HepG2 (cell line): ENCODE data around the gene TCF25. TPM values are rescaled to one million over a fixed set of nuclear protein-coding genes. Genes with fewer than 3 reads are reported as not detected.

Experiments
- ARID3A ChIP-seq: IDR thresholded peaks from 2 replicates; pipeline ENCODE4 v1.6.1; 2012; ENCODE audit warnings: low read depth, low read length, improper control_type of control experiment
- ARNTL ChIP-seq: sonication (generic); formaldehyde crosslinking; IDR thresholded peaks from 2 replicates; pipeline ENCODE4 v1.4.0; 2020; ENCODE audit warnings: mild to moderate bottlenecking, missing genetic modification reagents
- SP2 ChIP-seq: sonication (generic); formaldehyde crosslinking; IDR thresholded peaks from 2 replicates; pipeline ENCODE4 v1.5.1; 2020; ENCODE audit warnings: mild to moderate bottlenecking, missing genetic modification reagents
- SRY ChIP-seq: sonication (generic); formaldehyde crosslinking; IDR thresholded peaks from 2 replicates; pipeline ENCODE4 v1.8.0; 2022; ENCODE audit warnings: mild to moderate bottlenecking, missing genetic modification reagents
- ZBTB44 ChIP-seq: sonication (generic); formaldehyde crosslinking; IDR thresholded peaks from 2 replicates; pipeline ENCODE4 v1.4.0; 2020; ENCODE audit warnings: missing genetic modification reagents
- ZNF318 ChIP-seq: sonication (generic); formaldehyde crosslinking; IDR thresholded peaks from 2 replicates; pipeline ENCODE4 v1.4.0; 2020; ENCODE audit warnings: mild to moderate bottlenecking, missing genetic modification reagents
- ZNF33A ChIP-seq: sonication (generic); formaldehyde crosslinking; IDR thresholded peaks from 2 replicates; pipeline ENCODE4 v1.5.1; 2020; ENCODE audit warnings: missing genetic modification reagents, mild to moderate bottlenecking, moderate library complexity, borderline replicate concordance
- polyA plus RNA-seq, 8 experiments: library from polyadenylated mRNA; depleted of rRNA in 3 of 8; stranded (reverse) in 7 of 8; unstranded in 1 of 8; fragments of >200 nt; fragmentation: Illumina TruSeq in 4 of 8; extraction: Trizol in 4 of 8; gene quantifications; 2 replicates each; pipeline versions ENCODE4 v1.2.1 to v1.2.3, GENCODE V29; 2011 to 2016; ENCODE audit warnings: low read depth in 4 of 8, missing spikeins in 1 of 8, mixed read lengths in 1 of 8; ENCODE audit not compliant: insufficient read depth in 1 of 8
- total RNA-seq, 5 experiments: library from RNA; depleted of rRNA; stranded (reverse); fragments of >200 nt; fragmentation: Illumina TruSeq; extraction: Trizol; gene quantifications; 2 replicates each; pipeline ENCODE4 v1.2.3, GENCODE V29; 2016; ENCODE audit warnings: low read depth in 1 of 5
- TF ChIP-seq, protein P1 (sequence below): sonication (generic); formaldehyde crosslinking; IDR thresholded peaks from 2 replicates; pipeline ENCODE4 v1.5.0; 2020; ENCODE audit warnings: missing genetic modification reagents, mild to moderate bottlenecking, borderline replicate concordance
- TF ChIP-seq, protein P2 (sequence below): sonication (generic); formaldehyde crosslinking; IDR thresholded peaks from 2 replicates; pipeline ENCODE4 v1.4.0; 2020; ENCODE audit warnings: missing genetic modification reagents, mild to moderate bottlenecking, borderline replicate concordance

Gene TCF25
- total and polyA plus RNA-seq, 2 of the 13 experiments (the other 11 are each of a cell fraction or from before 2014, with no cell fraction given): 138 to 206 TPM

GRCh38 chr16:89918453-89919347 is 45.3 kb downstream of the TCF25 start, which contains the start of gene MC1R (continued):
- no peak for TF ChIP-seq ZNF318 (CRISPR knock-in tag)
- TF ChIP-seq SP2 (CRISPR knock-in tag): 0 out of 2 replicates have a peak, but pooled peaks have one; percentile 14
- TF ChIP-seq, protein P1, sequence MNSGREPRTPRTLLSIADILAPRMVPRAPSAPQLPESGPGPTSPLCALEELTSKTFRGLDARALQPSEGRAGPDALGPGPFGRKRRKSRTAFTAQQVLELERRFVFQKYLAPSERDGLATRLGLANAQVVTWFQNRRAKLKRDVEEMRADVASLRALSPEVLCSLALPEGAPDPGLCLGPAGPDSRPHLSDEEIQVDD (CRISPR knock-in tag): 0 out of 2 replicates have a peak, but pooled peaks have one; percentile 54
- no peak for TF ChIP-seq ARID3A
- 0 out of 2 replicates have a peak, but pooled peaks have one; percentile 6 for TF ChIP-seq ARNTL (CRISPR knock-in tag)
- no peak for TF ChIP-seq ZNF33A
- TF ChIP-seq, protein P2, sequence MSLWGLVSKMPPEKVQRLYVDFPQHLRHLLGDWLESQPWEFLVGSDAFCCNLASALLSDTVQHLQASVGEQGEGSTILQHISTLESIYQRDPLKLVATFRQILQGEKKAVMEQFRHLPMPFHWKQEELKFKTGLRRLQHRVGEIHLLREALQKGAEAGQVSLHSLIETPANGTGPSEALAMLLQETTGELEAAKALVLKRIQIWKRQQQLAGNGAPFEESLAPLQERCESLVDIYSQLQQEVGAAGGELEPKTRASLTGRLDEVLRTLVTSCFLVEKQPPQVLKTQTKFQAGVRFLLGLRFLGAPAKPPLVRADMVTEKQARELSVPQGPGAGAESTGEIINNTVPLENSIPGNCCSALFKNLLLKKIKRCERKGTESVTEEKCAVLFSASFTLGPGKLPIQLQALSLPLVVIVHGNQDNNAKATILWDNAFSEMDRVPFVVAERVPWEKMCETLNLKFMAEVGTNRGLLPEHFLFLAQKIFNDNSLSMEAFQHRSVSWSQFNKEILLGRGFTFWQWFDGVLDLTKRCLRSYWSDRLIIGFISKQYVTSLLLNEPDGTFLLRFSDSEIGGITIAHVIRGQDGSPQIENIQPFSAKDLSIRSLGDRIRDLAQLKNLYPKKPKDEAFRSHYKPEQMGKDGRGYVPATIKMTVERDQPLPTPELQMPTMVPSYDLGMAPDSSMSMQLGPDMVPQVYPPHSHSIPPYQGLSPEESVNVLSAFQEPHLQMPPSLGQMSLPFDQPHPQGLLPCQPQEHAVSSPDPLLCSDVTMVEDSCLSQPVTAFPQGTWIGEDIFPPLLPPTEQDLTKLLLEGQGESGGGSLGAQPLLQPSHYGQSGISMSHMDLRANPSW (CRISPR knock-in tag): no peak
- peak; percentile 48; the same call in 1 of the 2 replicates for TF ChIP-seq SRY
- TF ChIP-seq ZBTB44 (CRISPR knock-in tag): 0 out of 2 replicates have a peak, but pooled peaks have one; percentile 21
